ENCODE measurements around the gene GPR137B.

Gene GPR137B

GRCh38 chr1:236239092-236239585 is 96.8 kb downstream of the GPR137B start:
- intact Hi-C loops (cut with DNase I): no loop called here
- no peak for DNase-seq

GRCh38 chr1:236240675-236241074 is 98.3 kb downstream of the GPR137B start:
- intact Hi-C loops (cut with DNase I): no loop called here
- DNase-seq: no peak

- intact Hi-C loops (cut with DNase I): no loop called here
- DNase-seq: no peak
These were observed 100.2 kb downstream of the GPR137B start for GRCh38 chr1:236242568-236242967.

GRCh38 chr1:236247286-236247685 is 104.9 kb downstream of the GPR137B start:
- intact Hi-C loops (cut with DNase I): no loop called here
- DNase-seq: no peak

GRCh38 chr1:236251587-236251986 is 109.2 kb downstream of the GPR137B start:
- intact Hi-C loops (cut with DNase I): no loop called here
- DNase-seq: no peak

- no peak for DNase-seq
- intact Hi-C loops (cut with DNase I): no loop called here
These were observed 110.8 kb downstream of the GPR137B start for GRCh38 chr1:236253119-236253518.

GRCh38 chr1:236253918-236254637 is 111.7 kb downstream of the GPR137B start:
- no peak for DNase-seq
- intact Hi-C loops (cut with DNase I): no loop called here

- no peak for DNase-seq
These were observed 114.9 kb downstream of the GPR137B start for GRCh38 chr1:236257216-236257615.

GRCh38 chr1:236258114-236258622 is 115.8 kb downstream of the GPR137B start:
- intact Hi-C loops (cut with DNase I): no loop called here
- no peak for DNase-seq

More at GRCh38 chr1:236257216-236257615, 114.9 kb downstream of the GPR137B start:
- intact Hi-C loops (cut with DNase I): no loop called here
